ENCODE results near the gene ABHD12.
"Not testable (repeated sequence)": the region's sequence is repeated elsewhere in the genome, so short reads cannot be mapped to it uniquely, and the experiment has no call there.

ABHD12 gene

GRCh38 chr20:25408890-25409289 lies 18.3 kb upstream of the ABHD12 start:
- FAIRE-seq (no peak), DNase-seq (ENCODE audit: insufficient read length, low spot score) (no peak)

DNA sequence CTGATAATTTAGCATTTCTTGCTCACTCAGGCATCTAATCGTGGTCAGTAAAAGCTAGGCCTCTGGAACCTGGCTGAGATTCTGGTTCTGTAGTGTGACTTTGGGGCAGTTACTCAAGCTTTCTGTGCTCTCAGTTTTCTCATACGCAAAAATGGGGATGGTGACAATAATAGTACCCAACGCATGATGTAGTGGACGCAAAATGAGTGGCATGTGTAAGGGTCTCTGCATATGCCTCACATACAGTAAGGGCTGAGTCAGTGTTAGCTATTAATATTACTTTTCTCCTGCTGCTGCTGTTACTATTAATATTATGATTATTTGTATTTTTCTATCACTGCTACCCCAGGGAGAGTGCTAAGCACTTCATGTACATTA lies 17.5 kb upstream of the ABHD12 start:
- FAIRE-seq: no peak
- no peak for DNase-seq (ENCODE audit: insufficient read length, low spot score)
- TF ChIP-seq, protein P1, sequence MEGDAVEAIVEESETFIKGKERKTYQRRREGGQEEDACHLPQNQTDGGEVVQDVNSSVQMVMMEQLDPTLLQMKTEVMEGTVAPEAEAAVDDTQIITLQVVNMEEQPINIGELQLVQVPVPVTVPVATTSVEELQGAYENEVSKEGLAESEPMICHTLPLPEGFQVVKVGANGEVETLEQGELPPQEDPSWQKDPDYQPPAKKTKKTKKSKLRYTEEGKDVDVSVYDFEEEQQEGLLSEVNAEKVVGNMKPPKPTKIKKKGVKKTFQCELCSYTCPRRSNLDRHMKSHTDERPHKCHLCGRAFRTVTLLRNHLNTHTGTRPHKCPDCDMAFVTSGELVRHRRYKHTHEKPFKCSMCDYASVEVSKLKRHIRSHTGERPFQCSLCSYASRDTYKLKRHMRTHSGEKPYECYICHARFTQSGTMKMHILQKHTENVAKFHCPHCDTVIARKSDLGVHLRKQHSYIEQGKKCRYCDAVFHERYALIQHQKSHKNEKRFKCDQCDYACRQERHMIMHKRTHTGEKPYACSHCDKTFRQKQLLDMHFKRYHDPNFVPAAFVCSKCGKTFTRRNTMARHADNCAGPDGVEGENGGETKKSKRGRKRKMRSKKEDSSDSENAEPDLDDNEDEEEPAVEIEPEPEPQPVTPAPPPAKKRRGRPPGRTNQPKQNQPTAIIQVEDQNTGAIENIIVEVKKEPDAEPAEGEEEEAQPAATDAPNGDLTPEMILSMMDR (IDR thresholded peaks at IDR 0.05; ENCODE audit: insufficient read depth, missing control alignments): no peak

More at GRCh38 chr20:25408890-25409289, 18.3 kb upstream of the ABHD12 start:
- TF ChIP-seq, protein P1 (IDR thresholded peaks at IDR 0.05; ENCODE audit: insufficient read depth, missing control alignments): no peak

DNA sequence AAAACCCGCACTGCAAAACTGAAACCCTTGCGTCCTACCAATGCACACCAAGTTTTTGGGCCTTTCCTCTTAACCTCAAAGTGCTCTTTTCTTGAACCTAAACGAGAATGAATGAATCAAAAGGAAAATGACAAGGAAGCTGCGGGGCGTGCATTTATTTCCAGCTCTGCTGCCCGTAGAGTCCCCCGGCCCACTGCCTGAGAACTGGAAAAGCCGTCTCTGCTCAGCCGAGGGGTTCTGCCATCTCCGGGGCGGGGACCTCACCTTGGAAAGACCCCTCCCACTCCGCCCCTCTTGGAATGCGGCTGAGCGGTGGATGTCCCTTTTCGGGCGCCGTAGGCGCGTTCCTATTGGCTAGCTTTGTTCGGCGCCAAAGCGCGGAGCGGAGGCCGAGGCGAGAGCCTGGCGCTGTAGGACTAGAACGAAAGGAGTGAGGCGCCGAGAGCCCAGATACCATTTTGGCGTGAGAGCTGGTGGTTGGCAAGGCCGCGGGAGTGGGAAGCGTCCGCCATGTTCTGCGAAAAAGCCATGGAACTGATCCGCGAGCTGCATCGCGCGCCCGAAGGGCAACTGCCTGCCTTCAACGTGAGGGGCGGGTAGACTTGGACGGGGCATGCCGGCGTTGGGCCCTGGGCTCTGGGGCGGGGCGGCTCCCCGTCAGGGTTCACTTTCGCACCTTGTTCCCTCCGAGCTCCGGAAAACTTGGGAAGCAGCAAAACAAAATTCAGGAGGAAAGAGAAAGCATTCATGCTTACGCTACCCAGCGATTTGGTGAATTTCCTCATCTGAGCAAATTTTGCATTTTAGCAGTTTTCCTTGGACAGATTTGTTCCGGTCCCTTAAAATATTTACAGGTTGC lies 16.9 kb upstream of the ABHD12 start, which contains the start of gene GINS1:
TSS of gene GINS1 (plus strand) at position 363 of the 859 bp plus-strand sequence. CDS start at position 511, 148 bp downstream.
- FAIRE-seq (no peak), DNase-seq (ENCODE audit: insufficient read length, low spot score) (peak; percentile 73)
- TF ChIP-seq, protein P1 (IDR thresholded peaks at IDR 0.05; ENCODE audit: insufficient read depth, missing control alignments): no peak

- DNase-seq (ENCODE audit: insufficient read length, low spot score) (no peak), FAIRE-seq (no peak)
- TF ChIP-seq, protein P1 (IDR thresholded peaks at IDR 0.05; ENCODE audit: insufficient read depth, missing control alignments): no peak
Measured at GRCh38 chr20:25402583-25402982, 11.9 kb upstream of the ABHD12 start.

GRCh38 chr20:25400291-25400732 lies 9.7 kb upstream of the ABHD12 start:
- not testable (repeated sequence) for FAIRE-seq; DNase-seq (ENCODE audit: insufficient read length, low spot score)

DNA sequence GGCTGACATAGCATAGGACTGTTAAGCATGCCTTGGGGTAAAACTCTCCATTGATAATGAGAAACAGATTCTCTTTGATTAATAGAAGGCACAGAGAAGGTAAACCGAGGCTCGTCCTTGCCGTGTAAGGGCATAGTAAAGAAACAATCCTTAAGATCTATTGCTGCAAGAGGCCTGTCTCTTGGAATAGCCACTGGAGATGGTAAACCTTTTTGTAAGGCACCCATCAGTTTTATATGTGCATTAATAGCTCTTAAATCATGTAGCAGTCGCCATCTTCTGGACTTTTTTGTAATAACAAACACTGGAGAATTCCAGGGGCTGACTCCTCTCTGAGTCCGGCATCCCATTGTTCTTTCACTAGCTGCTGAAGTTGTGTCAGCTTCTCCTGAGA lies 8.4 kb upstream of the ABHD12 start:
- FAIRE-seq: no peak
- TF ChIP-seq, protein P1 (IDR thresholded peaks at IDR 0.05; ENCODE audit: insufficient read depth, missing control alignments): peak; percentile 65

DNA sequence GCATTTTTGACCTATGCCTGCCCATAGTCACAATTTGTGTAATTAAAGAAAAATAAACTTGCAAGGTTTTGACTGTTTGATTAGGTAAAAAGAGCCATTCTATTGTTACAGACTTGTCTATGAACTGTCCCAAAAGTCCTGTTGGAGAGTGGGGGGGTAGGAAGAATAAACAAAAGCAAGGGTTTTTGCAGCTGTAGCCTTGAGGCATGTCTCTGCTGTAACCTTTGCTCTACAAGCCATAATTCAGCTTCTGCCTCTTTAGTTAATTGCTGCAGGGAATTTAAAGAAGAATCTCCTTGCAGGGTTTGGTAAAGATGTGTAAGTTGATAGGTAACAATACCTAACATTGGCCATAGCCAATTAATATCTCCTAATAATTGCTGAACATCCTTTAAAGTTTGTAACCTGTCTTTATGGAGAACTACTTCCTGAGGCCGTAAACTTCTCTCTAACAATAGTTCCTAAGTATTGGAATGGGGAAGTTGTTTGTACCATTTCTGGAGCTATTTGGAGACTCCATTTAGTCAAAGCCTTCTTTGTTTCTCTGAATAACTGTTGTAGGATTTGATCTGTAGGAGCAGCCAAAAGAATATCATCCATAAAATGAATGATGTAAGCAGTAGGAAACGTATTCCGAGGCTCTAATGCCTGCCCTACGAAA lies 7.9 kb upstream of the ABHD12 start:
- TF ChIP-seq, protein P1 (IDR thresholded peaks at IDR 0.05; ENCODE audit: insufficient read depth, missing control alignments): no peak
- DNase-seq (ENCODE audit: insufficient read length, low spot score): no peak
- FAIRE-seq: no peak

More for the DNA sequence above, 8.4 kb upstream of the ABHD12 start:
- no peak for DNase-seq (ENCODE audit: insufficient read length, low spot score)
